GM18507 (cell line): ENCODE data around the gene MOCS1.

Experiments
- DNase-seq: peaks from one replicate; pipeline ENCODE4 v3.0.0; 2011; ENCODE audit warnings: low read depth; ENCODE audit not compliant: insufficient read length; ENCODE audit errors: extremely low spot score
- FAIRE-seq: peaks from 2 replicates; lab custom pipeline; 2011; peaks lifted over from hg19 to GRCh38; lab: Jason Lieb, UNC

The MOCS1 gene

DNA sequence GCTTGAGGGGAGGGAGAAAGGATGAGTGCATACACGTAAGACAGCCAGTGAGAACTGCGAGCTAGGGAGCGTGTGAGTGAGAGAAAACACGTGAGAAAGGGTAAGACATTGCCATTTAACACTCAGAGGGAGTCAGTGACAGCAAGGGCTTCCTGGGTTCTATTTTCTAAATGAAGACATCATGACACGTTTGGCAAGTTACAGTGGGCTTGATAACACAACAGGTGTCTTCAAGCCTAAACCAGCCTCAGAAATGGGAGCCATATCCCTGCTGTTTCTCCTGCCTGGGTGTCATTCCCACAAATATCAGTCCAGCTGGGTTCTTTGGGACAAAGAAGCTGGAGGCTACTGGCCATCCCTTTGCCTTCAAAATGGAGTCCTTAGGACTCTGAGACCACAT, 16.9 kb upstream of the MOCS1 start:
- FAIRE-seq (no peak), DNase-seq (no peak)

DNA sequence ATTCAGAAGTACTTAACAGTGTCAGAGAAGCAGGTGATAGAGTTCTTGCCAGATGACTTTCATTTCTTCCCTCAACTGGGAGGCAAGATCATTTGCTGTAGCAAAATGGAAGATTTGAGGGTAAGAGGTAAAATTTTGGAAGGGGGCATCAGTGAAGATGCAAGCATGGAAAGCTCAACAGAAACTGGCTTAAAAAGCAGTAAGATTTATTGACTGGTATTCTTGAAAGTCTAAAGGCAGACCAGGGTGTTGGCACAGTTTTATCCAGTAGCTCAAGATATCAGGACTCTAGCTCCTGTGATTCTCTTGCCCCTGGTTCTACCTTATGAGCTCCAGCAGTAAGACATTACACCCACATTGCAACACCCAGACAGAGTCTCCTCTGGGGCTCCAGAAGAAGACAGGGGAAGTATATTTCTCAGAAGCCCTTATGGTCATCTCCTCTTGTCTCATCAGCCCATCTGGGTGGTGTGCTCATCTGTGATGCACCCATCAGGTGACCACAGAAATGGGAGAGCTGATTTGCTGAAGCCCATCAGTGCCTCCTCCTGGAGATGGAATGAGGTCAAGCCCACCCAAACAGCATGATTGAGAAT, 16.0 kb upstream of the MOCS1 start:
- DNase-seq (no peak), FAIRE-seq (no peak)

DNA sequence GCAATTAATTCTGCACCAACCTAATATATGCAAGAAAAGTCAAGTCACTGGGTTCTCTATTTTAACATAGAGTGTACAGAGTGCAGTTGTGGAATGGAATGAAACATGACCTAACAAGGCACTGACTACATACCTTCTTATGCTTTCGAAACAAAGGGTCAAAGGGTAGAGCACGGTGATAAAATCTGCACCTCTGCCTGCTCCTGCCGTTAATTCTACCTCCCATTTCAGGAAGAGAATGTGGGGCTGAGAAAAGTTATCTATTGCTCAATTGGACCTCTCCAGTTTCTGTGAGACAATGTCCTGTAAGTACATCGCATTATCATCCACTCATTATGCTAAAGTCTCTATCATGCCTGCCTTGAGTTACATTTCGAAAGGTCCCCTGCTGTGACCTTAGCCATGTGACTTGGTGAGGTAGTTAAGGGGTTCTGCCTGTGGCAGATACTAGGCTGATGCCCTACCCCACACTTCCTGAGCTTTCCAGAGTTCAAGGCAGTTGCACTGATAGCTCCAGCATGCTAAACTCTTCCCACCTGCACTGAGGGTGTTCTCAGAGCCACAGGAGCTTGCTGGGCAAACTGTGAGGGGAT, 14.0 kb upstream of the MOCS1 start:
- FAIRE-seq (no peak), DNase-seq (no peak)

DNA sequence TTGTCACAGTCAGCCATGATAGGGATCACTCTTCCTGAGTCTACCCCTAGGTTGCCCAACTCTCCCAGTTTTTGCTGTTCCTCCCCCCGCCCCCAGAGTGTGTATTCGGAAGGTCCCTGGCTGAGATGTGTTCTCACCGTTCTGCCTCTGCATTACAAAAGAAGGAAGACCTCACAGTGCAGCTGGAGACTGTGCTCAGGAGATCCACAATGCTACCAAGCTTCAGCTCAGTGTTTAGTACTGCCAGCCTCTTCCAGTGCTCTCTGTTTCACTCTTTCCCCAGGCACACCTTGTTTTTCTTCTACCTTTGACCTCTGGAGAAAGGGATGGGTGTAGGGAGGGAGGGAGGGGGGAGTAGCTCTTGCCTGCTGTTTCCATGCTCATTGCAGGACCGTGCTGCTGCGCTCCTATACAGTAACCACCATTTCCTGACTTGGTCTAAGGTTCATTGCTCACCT, 13.4 kb upstream of the MOCS1 start:
- FAIRE-seq, result no peak
- DNase-seq, result no peak

DNA sequence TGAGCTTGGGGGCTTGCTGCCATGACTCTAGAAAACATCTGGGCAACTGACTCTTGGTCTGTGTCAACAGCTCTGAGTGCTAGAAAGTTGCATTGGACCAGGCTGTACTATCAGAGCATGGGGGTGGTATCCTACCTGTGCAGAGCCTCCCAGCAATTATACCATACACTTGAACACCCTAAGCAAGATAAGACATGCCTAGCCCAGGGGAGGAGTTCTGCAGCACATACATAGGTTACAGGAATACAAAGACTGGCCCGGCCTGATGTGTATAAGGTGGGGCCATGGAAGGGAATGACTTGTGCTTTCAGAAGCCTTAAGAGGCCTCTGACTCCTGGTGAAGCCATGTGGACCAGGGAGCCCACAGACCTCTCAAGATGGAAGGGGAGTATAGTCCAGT, 11.4 kb upstream of the MOCS1 start:
- no peak for DNase-seq
- FAIRE-seq, result no peak

DNA sequence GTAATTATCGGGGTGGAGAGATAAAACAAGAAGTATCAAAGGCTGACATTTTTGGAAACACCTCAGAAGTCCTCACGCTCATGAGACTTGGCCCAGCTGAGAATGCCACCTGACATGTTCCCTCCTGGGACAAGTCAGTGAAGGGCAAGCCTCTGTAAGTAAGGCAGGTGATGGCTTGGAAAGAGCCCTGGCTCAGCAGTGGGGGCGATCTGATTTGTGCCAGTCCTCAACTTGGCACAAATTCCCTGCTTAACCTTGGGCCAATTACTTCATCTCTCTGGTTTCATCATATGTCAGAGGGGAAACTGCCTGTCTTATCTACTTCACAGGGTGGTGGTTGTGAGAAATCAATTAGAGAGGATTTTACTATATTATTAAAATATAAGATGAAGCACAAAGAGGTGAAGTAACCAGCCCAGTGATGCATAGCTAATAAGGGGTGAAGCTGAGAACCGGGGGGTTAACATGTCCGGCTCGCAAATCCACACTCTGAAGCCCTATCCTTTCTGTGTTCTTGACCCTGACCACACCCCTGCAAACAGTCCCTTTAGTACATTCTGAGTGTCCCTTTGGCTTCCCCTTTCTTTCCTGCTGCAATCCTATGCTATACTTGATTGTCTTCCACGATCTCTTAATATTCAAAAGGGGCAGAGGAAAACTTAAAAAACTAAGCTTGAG, 8.8 kb upstream of the MOCS1 start:
- FAIRE-seq (no peak), DNase-seq (no peak)

DNA sequence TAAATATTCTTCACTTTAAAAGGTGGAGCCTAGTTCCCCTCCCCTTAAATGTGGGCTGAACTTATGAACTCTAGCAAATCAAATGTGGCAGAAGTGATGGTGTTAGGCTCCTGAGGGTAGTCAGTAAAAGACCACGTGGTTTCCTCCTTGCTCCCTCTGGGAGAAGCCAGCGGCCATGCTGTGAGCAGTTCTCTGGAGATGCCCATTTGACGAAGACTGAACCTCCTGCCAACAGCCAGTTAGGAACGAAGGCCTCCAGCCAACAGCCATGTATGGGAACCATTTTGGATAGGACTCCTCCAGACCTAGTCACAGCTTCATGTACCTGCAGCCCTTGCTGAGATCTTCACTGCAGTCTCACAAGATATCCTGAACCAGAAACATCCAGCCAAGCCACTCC, 7.6 kb upstream of the MOCS1 start:
- FAIRE-seq (no peak), DNase-seq (no peak)

DNA sequence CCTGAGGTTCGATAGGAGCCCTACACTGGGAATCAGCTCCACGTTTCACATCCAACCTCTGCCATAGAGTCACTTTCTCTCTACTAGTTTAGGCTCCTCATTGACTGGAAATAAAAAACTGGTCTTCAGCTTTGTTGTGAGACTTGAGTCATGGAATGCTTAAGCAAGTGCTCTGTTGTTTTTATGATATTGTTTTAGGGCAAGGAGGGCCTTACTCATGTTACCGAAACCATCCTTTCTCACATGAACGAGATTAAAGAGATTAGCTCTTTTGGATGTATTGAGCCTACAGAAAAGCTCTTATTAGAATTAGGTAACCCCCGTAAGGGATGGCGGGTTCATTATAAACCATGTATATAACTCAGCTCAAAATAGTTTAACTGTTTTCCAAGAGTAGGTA, 6.9 kb upstream of the MOCS1 start:
- DNase-seq, result no peak
- FAIRE-seq, result no peak

DNA sequence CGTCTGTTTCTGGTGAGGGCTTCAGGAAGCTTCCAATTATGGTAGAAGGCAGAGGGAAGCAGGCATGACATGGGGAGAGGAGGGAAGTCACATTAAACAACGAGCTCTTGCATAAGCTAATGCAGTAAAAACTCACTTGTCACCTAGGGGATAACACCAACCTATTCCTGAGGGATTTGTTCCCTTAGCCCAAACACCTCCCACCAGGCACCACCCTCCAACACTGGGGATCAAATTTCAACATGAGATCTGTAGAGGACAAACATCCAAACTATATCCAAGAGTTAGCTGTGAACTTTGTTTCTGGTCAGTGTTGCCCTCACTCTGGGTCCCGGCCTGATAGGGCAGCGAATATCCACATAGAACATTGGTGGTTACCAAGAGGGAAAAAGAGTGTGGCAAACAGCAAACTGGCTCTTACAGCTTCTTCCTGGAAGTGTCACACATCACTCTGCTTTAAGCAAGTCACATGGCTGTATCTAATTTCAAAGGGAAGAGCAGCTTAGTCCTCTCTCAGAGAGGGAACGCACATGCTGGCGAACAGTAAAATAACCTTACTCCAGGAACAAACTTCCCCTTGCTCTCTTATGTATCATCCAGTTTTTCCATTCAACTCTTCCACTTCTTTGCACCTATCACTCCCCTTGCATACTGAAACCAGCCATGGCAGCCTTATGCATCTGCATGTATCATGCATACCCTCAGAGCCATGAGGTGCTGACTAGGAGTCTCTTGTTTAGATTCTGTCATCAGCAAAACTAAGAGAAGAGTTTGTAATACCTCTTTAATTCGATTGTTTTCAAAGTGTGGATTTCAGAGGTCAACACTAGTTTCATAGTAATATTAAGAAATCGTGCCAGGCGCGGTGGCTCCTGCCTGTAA, 4.8 kb upstream of the MOCS1 start:
- no peak for FAIRE-seq
- DNase-seq, result no peak

DNA sequence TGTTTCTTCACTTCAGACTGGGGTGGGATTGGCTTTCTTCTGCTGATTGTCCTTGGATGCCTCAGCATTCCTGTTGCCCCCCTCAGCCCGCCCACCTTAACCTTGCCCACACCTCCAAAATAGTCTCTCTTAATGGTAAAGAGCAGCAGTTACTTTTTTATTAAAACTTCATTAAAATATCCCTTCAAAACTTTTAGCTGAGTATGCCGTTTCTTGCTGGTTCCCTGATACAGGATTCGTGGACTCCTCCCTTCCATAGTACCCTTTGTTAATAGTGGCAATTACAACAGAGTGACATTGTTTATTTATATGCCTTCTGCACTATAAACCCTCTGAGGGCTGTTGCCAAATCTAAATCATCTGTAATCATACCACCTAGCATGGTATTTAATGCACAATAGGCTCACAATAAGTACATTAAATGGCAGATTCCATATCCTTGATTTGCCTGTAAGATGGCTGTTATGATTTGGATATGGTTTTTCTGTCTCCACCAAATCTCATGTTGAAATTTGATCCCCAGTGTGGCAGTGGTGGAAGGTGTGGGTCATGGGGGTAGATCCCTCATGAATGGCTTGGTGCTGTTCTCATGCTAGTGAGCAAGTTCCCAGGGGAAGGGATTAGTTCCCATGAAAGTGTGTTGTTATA, 3.5 kb upstream of the MOCS1 start:
- FAIRE-seq (no peak), DNase-seq (no peak)

DNA sequence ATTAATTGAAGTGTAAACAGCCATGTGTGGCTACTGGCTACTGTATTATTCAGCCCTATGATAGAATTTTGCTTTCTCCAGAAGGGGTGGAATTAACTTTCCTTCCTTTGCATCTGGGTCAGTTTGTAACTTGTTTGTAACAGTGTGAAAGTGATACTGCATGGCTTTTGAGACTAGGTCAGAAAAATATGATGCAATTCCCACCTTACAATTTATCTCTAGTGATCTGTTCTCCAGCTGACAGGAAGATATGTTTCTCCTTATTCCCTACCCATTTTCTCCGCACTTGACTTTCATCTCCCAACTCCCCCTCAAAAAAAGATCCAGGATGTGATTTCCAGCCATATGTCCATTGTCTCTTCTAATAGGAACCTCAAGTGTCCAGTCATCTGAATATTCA, 2.6 kb upstream of the MOCS1 start:
- DNase-seq (no peak), FAIRE-seq (no peak)

DNA sequence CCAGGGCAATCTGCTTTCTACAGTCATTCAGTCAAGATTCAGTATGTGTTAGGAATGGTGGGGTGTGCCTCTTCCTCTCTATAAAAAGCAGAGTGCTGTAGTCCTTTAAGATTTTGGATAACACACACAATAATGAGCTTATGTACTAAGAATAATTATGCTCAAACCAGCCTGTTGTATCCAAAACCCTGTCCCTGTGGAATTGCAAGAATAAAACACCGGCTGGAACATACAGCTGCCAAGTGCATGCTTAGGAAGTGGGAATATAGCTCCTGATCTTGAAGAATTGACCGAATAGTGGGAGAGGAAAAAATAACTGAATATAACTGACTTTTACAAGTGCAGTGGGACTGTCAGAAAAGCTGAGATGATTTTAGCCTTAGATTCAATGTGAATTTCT, 979 bp upstream of the MOCS1 start:
- FAIRE-seq, result no peak
- DNase-seq, result no peak

DNA sequence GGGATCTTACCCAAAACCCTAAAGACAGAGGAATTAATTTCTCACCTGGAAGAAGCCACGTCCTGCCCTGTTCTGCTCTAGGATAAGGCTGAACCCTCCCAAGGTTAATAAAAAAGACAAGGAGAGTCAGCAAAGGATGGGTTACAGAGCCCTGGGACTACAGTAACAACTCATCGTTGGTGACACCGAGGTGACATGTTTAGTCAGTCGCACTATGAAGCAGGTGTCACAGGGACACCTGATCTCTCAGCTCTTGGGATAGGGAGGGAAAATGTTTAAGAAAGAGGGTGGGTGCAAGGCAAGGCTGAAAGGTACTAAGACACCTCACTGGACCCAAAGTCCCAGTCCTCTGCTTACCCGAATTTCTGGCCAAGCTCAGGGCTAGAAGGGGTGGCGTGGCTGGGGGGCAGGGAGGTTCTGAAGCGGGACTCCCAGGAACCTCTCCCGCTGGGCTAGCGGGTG, 562 bp downstream of the MOCS1 start:
- FAIRE-seq, result no peak
- no peak for DNase-seq

DNA sequence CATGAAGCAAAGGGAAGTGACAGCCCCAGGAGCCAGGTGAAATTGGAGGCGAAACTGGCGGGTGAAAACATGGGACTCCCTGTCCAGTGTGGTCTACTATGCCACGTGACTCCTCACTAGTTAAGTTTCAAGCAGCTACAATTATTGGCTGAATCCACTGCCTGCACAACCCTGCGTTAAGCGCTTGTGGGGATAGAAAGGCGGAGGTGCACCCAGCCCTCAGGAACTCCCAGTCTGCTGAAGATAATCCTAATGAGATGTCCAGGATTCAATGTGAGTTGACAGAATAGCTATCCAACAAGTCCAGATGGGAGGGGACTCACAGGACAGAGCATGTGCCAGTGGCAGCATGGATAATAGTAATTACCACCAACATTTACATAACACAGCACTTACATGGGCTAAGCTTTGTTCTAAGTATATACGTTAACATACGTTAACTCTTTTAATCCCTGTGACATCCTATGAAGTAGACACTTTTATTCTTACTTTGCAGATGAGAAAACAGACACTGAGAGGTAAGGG, 1.8 kb downstream of the MOCS1 start:
- DNase-seq, result no peak

DNA sequence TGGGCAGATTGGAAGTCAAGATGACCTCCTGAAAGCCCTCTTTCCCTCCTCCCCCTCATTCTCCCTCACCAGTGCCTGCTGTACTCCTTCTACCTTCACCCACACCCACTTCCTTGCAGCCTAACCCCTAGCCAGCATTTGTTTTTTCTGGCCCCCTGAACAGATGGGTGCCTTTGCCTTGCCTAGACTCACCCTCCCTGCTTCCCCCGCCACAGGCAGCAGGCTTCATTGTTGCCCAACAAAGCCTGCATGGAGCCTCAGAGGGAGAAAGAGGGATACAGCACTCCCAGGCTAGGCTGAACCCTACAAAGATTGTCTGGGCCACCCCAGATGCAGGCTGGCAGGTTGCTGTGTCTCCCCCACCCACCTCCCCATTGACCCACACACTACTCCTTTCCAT, 2.7 kb downstream of the MOCS1 start:
- no peak for DNase-seq
- no peak for FAIRE-seq

More for the DNA sequence above, 1.8 kb downstream of the MOCS1 start:
- no peak for FAIRE-seq

DNA sequence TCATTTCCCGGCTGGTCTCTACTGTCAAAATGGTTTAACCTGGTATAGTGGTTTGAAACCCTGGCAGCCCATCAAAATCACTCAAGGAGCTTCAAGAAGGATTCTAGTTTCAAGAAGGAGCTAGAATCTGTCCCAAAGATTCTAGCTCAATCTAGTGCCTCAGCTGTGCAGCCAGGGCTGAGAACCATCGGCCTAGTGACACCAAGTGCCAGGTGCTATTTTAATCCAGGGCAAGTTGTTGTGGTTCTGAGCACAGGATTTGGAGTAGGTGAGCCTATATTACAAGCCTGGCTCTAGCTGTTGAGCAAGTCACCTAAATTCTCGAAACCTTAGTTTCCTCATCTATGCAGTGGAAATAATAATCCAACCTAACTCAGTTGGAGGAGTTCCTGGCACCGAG, 3.7 kb downstream of the MOCS1 start:
- FAIRE-seq, result no peak
- no peak for DNase-seq

DNA sequence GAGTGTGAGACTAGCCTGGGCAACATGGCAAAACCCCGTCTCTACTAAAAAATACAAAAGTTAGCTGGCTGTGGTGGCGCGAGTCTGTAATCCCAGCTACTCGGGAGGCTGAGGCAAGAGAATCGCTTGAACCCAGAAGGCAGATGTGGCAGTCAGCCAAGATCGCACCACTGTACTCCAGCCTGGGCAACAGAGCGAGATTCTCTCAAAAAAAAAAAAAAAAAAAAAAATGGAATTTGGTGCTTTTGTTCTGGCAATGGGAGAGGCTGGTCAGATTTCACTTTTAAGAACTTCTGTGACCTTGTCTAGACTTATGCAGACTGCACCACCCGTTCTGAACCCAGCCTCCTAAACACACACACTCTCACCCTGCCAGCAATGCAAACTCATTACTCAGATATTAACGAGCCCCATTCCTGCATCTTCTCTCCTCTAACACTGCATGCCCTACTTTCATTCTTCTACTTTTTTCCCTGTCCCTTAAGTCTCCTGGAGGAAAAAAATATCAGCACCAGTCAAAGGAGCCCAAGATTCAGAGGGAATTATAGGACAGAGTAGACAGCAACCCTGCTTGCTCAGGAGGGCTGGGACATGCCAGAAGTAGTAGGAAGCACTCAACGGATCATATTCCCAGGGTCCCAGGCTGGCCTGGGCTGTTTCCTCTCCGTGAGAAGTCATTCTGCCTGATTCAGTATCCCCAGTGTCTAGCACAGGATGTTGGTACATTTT, 4.4 kb downstream of the MOCS1 start:
- no peak for FAIRE-seq

DNA sequence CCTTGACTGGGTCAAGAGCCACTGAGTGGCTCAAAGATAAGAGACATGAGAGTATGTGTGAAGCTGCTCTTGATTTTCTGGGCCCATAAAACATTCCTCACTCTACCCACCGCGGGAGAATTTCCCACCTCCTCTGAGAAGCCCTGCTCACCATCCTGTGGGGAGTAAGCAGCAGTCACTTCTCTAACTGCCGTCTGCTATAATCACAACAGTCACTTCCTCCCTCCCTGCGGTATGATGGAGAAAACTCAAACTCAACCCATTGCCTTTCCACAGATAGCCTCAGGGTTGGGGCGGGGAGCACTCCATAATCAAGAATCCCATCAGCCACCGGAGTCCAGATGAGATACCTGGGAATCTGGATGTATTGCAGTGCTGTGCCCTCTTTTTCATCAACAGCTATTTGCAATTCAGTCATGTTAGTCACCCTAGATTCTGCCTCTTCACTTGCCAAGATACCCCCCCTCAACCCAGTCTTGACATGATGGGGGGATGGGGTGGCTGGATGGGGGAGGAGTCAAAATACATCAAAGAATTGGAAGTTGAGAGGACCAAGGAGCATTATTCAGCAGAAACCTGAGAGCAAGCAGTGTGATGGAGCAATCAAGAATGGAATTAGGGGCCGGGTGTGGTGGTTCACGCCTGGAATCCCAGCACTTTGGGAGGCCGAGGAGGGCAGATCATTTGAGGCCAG, 5.1 kb downstream of the MOCS1 start:
- DNase-seq (no peak), FAIRE-seq (no peak)

More for the DNA sequence above, 4.4 kb downstream of the MOCS1 start:
- no peak for DNase-seq
